Embryonic facial prominence (tissue), 1 donor: Measurements from ENCODE around the gene NEDD4.
"Not testable (repeated sequence)": the region's sequence is repeated elsewhere in the genome, so short reads cannot be mapped to it uniquely, and the experiment has no call there.

Experiments
- DNase-seq: peaks from one replicate; pipeline ENCODE4 v3.0.0-alpha.2; 2016; ENCODE audit errors: extremely low spot score

NEDD4 gene

GRCh38 chr15:55827204-55827603 lies 166.2 kb downstream of the NEDD4 start:
- DNase-seq, result no peak

- DNase-seq, result no peak
These were observed 168.4 kb downstream of the NEDD4 start for GRCh38 chr15:55824857-55825613.

GRCh38 chr15:55823699-55824340 lies 169.6 kb downstream of the NEDD4 start:
- DNase-seq, result no peak

GRCh38 chr15:55823191-55823670 lies 170.2 kb downstream of the NEDD4 start:
- DNase-seq, result no peak

- not testable (repeated sequence) for DNase-seq
These were observed 171.7 kb downstream of the NEDD4 start for GRCh38 chr15:55821740-55822139.

GRCh38 chr15:55820043-55820442 lies 173.4 kb downstream of the NEDD4 start:
- no peak for DNase-seq

- no peak for DNase-seq
These were observed 173.9 kb downstream of the NEDD4 start for GRCh38 chr15:55819397-55820034.

- DNase-seq, result no peak
These were observed 177.4 kb downstream of the NEDD4 start for GRCh38 chr15:55816017-55816416.

- DNase-seq, result no peak
These were observed 190.6 kb downstream of the NEDD4 start for GRCh38 chr15:55802600-55803376.

- no peak for DNase-seq
These were observed 193.2 kb downstream of the NEDD4 start for GRCh38 chr15:55800216-55800615.

GRCh38 chr15:55799291-55800212 lies 193.9 kb downstream of the NEDD4 start:
- no peak for DNase-seq

GRCh38 chr15:55796321-55796965 lies 197.0 kb downstream of the NEDD4 start:
- DNase-seq, result no peak

GRCh38 chr15:55795031-55795430 lies 198.4 kb downstream of the NEDD4 start:
- DNase-seq, result no peak

- no peak for DNase-seq
These were observed 201.6 kb downstream of the NEDD4 start for GRCh38 chr15:55791551-55792400.

- no peak for DNase-seq
These were observed 204.2 kb downstream of the NEDD4 start for GRCh38 chr15:55789066-55789660.

- no peak for DNase-seq
These were observed 207.1 kb downstream of the NEDD4 start for GRCh38 chr15:55786341-55786740.

- DNase-seq, result not testable (repeated sequence)
These were observed 207.8 kb downstream of the NEDD4 start for GRCh38 chr15:55785593-55785992.

GRCh38 chr15:55784286-55784685 lies 209.1 kb downstream of the NEDD4 start:
- DNase-seq, result no peak

GRCh38 chr15:55782901-55783300 lies 210.5 kb downstream of the NEDD4 start:
- peak; percentile 43 for DNase-seq
